Transverse colon (tissue), 4 donors: ENCODE data around the gene ANKRD24. TPM values are rescaled to one million over a fixed set of nuclear protein-coding genes. Genes with fewer than 3 reads are reported as not detected.
"Not testable (repeated sequence)": the region's sequence is repeated elsewhere in the genome, so short reads cannot be mapped to it uniquely, and the experiment has no call there.

Experiments
- DNase-seq: peaks from one replicate; pipeline ENCODE4 v3.0.0-alpha.2; 2019
- H3K27ac ChIP-seq, 4 donors: fragments of 200-600 bp; sonication (generic); 2 replicates each; pipeline ENCODE4 v1.5.1; 2016 to 2018; ENCODE audit warnings: inconsistent platforms in 4 of 4
- H3K27me3 ChIP-seq: fragments of 200-600 bp; sonication (generic); 2 replicates; pipeline ENCODE4 v1.5.1; 2017; ENCODE audit warnings: inconsistent platforms
- H3K36me3 ChIP-seq, 4 donors: fragments of 200-600 bp; sonication (generic); 2 replicates each; pipeline ENCODE4 v1.5.1; 2017 to 2019; ENCODE audit warnings: inconsistent platforms in 4 of 4
- H3K4me1 ChIP-seq, 4 donors: fragments of 200-600 bp; sonication (generic); 2 replicates each; pipeline ENCODE4 v1.5.1; 2017 to 2020; ENCODE audit warnings: inconsistent platforms in 4 of 4
- H3K4me3 ChIP-seq, 4 donors: fragments of 200-600 bp; sonication (generic); 1 replicate in 1 of 4; 2 replicates in 3 of 4; pipeline versions ENCODE4 v1.5.1 to v1.6.1; 2017 to 2019; ENCODE audit warnings: inconsistent platforms in 4 of 4
- H3K9me3 ChIP-seq, 2 donors: fragments of 200-600 bp; sonication (generic); 2 replicates each; pipeline ENCODE4 v1.5.1; 2017 to 2019; ENCODE audit warnings: inconsistent platforms in 2 of 2
- EP300 ChIP-seq: sonication (generic); formaldehyde crosslinking; IDR thresholded peaks from one replicate; pipeline ENCODE4 v1.6.1; 2017; ENCODE audit warnings: antibody characterized with exemption, low read depth
- POLR2A ChIP-seq: fragments of 450-650 bp; IDR thresholded peaks from one replicate; pipeline ENCODE4 v1.6.1; 2016; ENCODE audit warnings: antibody characterized with exemption, mild to moderate bottlenecking, moderate library complexity
- POLR2AphosphoS5 ChIP-seq, 3 donors: sonication (generic); formaldehyde crosslinking; IDR thresholded peaks; one replicate each; pipeline ENCODE4 v1.6.1; 2016; ENCODE audit warnings: antibody characterized with exemption in 3 of 3
- WGBS, 2 donors: methylation state at CpG; one replicate each; pipeline ENCODE4 v1.1.5; 2018; ENCODE audit warnings: low coverage in 1 of 2; 5-methylcytosine and 5-hydroxymethylcytosine counted together
- in situ Hi-C, 4 donors: fragments of 200-750 bp; cut with MboI; loops; one replicate each; pipeline versions ENCODE4 v1.15.0 to v1.15.1; 2017; ENCODE audit warnings: low sequenced_read_pairs in 3 of 4, low pct_ligation_motif_present in 1 of 4, low pct_unique_long_range_greater_than_20kb in 1 of 4
- intact Hi-C: fragments of 100-400 bp; cut with DNase I; formaldehyde crosslinking; loops from one replicate; pipeline ENCODE4 v1.15.1; 2023; ENCODE audit warnings: low total_unique reads
- total RNA-seq, 4 donors: library from RNA; depleted of rRNA; stranded (reverse); fragments of >200 nt; gene quantifications; one replicate each; pipeline ENCODE4 v1.1.0, GENCODE V29; 2016
- TF ChIP-seq, protein P1 (sequence below), 5 experiments: fragments of 200-600 bp in 3 of 5; fragments of 450-650 bp in 2 of 5; sonication (generic) in 3 of 5; IDR thresholded peaks; 1 replicate in 2 of 5; 2 replicates in 3 of 5; pipeline ENCODE4 v1.5.1; 2016 to 2017; ENCODE audit warnings: antibody characterized with exemption in 5 of 5, inconsistent platforms in 3 of 5, mild to moderate bottlenecking in 2 of 5, moderate library complexity in 1 of 5

The ANKRD24 gene
- total RNA-seq, 4 donors from 2014 or later = 1.2 to 6.4 (median 2.1) TPM

DNA sequence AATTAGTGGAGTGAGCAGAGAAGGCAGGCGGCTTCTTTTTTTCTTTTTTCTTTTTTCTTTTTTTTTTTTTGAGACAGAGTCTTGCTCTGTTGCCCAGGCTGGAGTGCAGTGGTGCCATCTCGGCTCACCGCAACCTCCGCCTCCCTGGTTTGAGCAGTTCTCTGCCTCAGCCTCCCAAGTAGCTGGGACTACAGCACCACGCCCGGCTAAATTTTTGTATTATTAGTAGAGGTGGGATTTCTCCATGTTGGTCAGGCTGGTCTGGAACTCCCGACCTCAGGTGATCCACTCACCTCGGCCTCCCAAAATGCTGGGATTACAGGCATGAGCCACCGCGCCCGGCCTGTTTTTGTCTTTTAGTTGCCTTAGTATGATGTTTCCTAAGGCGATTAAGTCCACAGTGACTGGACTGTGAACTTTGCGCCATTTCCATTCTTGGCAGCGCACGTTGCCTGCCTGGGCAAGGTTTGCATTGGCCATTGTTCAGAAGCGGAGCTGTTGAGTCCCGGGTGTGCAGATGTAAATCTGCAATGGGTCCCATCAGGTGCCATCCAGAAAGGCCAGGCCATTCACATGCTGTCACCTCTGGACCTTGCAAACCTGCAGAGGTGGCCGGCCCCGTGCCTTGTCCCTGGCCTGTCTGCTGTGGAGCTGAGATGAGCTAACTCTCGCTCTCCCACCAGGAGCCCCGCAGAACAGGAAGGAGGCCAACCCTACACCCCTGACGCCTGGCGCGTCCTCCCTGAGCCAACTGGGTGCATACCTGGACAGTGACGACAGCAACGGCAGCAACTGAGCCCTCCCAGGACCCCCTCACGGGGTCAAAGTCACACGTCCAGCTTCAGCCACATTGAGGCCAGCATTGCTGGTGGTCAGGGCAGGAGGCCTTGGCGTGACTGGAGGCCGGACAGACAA is 85.7 kb downstream of the ANKRD24 start:
- in situ Hi-C loops (loop anchor here in 2 of 4 donors (10.0 to 25.0 kb wide), 2 partner anchors 87 to 94 kb away; no protein-coding TSS in a partner anchor), intact Hi-C loops (loop anchor here (10.0 kb wide), 1 partner anchor 87 kb away; no protein-coding TSS in a partner anchor)
- no peak overlapping the region for H3K4me3 ChIP-seq
- H3K27me3 ChIP-seq = no peaks in the 10 kb centered on the region
- peak; percentile 78 for DNase-seq
- peak overlapping the region; percentile 61 to 79 (median 72) for H3K27ac ChIP-seq
- peaks cover 0 to 14% (median 8%) of the 10 kb centered on the region in 4 donors for H3K4me1 ChIP-seq
- 53% methylated on average over 30 of the region's 30 CpGs; no CpG with 5 or more reads in 1 of the 2 donors for WGBS, 2 donors
- peaks cover 0 to 24% (median 1%) of the 10 kb centered on the region in 4 donors for H3K36me3 ChIP-seq
- H3K9me3 ChIP-seq = no peaks in the 10 kb centered on the region
- TF ChIP-seq, protein P1, sequence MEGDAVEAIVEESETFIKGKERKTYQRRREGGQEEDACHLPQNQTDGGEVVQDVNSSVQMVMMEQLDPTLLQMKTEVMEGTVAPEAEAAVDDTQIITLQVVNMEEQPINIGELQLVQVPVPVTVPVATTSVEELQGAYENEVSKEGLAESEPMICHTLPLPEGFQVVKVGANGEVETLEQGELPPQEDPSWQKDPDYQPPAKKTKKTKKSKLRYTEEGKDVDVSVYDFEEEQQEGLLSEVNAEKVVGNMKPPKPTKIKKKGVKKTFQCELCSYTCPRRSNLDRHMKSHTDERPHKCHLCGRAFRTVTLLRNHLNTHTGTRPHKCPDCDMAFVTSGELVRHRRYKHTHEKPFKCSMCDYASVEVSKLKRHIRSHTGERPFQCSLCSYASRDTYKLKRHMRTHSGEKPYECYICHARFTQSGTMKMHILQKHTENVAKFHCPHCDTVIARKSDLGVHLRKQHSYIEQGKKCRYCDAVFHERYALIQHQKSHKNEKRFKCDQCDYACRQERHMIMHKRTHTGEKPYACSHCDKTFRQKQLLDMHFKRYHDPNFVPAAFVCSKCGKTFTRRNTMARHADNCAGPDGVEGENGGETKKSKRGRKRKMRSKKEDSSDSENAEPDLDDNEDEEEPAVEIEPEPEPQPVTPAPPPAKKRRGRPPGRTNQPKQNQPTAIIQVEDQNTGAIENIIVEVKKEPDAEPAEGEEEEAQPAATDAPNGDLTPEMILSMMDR (IDR thresholded peaks at IDR 0.05) = peak in 1 of 5 experiments; percentile 6
- TF ChIP-seq POLR2AphosphoS5 (IDR thresholded peaks at IDR 0.05) (peak in 2 of 3 donors; percentile 30 to 75), POLR2A (no peak), EP300 (no peak)

DNA sequence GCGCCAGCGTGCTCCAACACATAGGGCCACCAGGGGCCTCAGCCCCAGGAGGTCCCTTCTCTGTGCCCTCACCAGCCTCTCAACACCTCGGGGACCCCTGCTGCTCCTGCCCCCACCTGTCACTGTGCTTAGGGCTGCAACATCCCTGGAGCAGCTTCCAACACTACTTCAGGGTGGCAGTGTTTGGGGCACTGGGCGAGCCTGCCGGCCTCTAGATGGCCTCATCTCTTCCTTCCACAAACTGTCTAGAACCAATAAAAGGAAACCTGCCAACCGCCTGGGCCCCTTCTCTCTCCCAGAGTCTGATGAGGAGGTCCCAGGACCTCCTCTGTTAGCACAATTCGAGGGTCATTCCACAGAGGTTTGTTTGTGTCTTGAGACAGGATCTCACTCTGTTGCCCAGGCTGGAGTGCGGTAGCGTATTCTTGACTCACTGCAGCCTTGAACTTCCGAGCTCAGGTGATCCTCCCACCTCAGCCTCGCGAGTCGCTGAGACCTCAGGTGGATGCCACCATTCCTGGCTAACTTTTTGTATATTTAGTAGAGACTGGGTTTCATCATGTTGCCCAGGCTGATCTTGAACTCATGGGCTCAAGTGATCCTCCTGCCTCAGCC is 86.4 kb downstream of the ANKRD24 start:
- Histone ChIP-seq H3K4me1 (peaks cover 0 to 14% (median 8%) of the 10 kb centered on the region in 4 donors), H3K36me3 (peaks cover 0 to 24% (median 0%) of the 10 kb centered on the region in 4 donors), H3K9me3 (no peaks in the 10 kb centered on the region), H3K27me3 (no peaks in the 10 kb centered on the region), H3K27ac (peak overlapping the region; percentile 61 to 79 (median 72)), H3K4me3 (no peak overlapping the region)
- in situ Hi-C loops = loop anchor here in 2 of 4 donors (10.0 to 25.0 kb wide), 2 partner anchors 86 to 93 kb away; no protein-coding TSS in a partner anchor
- TF ChIP-seq EP300 (no peak), POLR2A (no peak)
- TF ChIP-seq, protein P1 (IDR thresholded peaks at IDR 0.05) = peak in 1 of 5 experiments; percentile 8
- no peak for DNase-seq
- intact Hi-C loops = loop anchor here (10.0 kb wide), 1 partner anchor 86 kb away; no protein-coding TSS in a partner anchor
- WGBS, 2 donors = 81% methylated on average over 13 of the region's 13 CpGs; no CpG with 5 or more reads in 1 of the 2 donors

DNA sequence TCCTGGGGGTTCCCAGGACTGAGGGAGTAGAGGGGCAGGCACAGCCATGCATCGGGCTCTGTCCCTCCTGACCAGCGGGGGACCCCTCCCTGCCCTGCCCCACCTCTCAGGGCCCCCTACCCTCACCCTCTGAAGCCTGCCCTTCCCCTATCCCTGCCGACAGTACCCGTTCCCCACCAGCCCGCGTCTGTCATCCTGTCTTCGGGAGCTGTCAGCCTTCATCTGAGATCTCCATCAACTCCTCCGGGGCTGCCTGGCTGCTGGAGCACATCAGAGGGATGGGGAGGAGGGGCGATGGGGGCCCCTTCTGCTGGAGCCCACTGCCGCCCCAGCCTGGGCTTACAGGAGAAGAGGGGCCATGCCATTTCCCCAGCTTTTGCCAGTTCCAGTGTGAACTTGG is 90.4 kb downstream of the ANKRD24 start:
- Histone ChIP-seq H3K4me3 (no peak overlapping the region), H3K4me1 (peaks cover 0 to 10% (median 7%) of the 10 kb centered on the region in 4 donors), H3K36me3 (peaks cover 0 to 8% (median 0%) of the 10 kb centered on the region in 4 donors), H3K27me3 (peaks cover 11% of the 10 kb centered on the region), H3K27ac (no peak overlapping the region), H3K9me3 (no peaks in the 10 kb centered on the region)
- no peak for TF ChIP-seq POLR2AphosphoS5 (IDR thresholded peaks at IDR 0.05)
- TF ChIP-seq, protein P1 (IDR thresholded peaks at IDR 0.05) = no peak
- TF ChIP-seq POLR2A = no peak
- TF ChIP-seq EP300 = no peak
- in situ Hi-C loops (loop anchor here in 2 of 4 donors (10.0 to 25.0 kb wide), 2 partner anchors 82 to 89 kb away; no protein-coding TSS in a partner anchor), intact Hi-C loops (no loop called here)
- DNase-seq = no peak
- 59 to 87% methylated on average over 8 to 10 of the region's 10 CpGs for WGBS, 2 donors

DNA sequence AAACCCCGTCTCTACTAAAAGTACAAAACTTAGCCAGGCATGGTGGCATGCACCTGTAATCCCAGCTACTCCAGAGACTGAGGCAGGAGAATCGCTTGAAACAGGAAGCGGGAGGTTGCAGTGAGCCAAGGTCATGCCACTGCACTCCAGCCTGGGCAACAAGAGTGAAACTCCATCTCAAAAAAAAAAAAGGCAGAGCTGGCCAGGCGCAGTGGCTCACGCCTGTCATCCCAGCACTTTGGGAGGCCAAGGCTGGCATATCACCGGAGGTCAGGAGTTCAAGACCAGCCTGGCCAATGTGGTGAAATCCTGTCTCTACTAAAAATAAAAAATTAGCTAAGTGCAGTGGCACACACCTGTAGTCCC is 91.8 kb downstream of the ANKRD24 start:
- 80 to 95% methylated on average over 1 to 6 of the region's 6 CpGs for WGBS, 2 donors
- H3K9me3 ChIP-seq, H3K4me3 ChIP-seq, H3K27ac ChIP-seq, intact Hi-C loops, DNase-seq, H3K36me3 ChIP-seq, H3K4me1 ChIP-seq: not testable (repeated sequence)
- peaks cover 25% of the 10 kb centered on the region for H3K27me3 ChIP-seq
- in situ Hi-C loops = loop anchor here in 2 of 4 donors (10.0 to 25.0 kb wide), 2 partner anchors 80 to 88 kb away; no protein-coding TSS in a partner anchor

Other genes with a start within 250 kb of the ANKRD24 start
- under 1 TPM in 1 of 4 donors, not detected in 3; 0.41 TPM for gene NMRK2, start 249.6 kb upstream of the ANKRD24 start, total RNA-seq
- 10 to 100 TPM; 54.6 to 89.0 (median 82.3) TPM for gene DAPK3, start 211.6 kb upstream of the ANKRD24 start, total RNA-seq
- 1,000 to 10,000 TPM; 1,013 to 1,686 (median 1,532) TPM for gene EEF2, start 197.2 kb upstream of the ANKRD24 start, total RNA-seq
- 100 to 1,000 TPM in 1 of 4 donors, 10 to 100 TPM in 3; 15.5 to 110 (median 23.0) TPM for gene PIAS4, start 175.0 kb upstream of the ANKRD24 start, total RNA-seq
- gene ZBTB7A, start 115.8 kb upstream of the ANKRD24 start, total RNA-seq = 100 to 1,000 TPM; 101 to 224 (median 141) TPM
- 100 to 1,000 TPM; 136 to 199 (median 195) TPM for gene MAP2K2, start 58.6 kb upstream of the ANKRD24 start, total RNA-seq
- 10 to 100 TPM in 1 of 4 donors, 1 to 10 TPM in 2, not detected in 1; 1.1 to 16.4 (median 2.3) TPM for gene CREB3L3, start 29.1 kb upstream of the ANKRD24 start, total RNA-seq
- gene SIRT6, start 126 bp upstream of the ANKRD24 start, total RNA-seq = 100 to 1,000 TPM; 141 to 215 (median 194) TPM
- 1 to 10 TPM in 2 of 4 donors, under 1 TPM in 1, not detected in 1; 0.96 to 3.7 (median 3.7) TPM for gene EBI3, start 46.8 kb downstream of the ANKRD24 start, total RNA-seq
- 10 to 100 TPM in 3 of 4 donors, 1 to 10 TPM in 1; 9.6 to 24.3 (median 17.1) TPM for gene YJU2, start 64.4 kb downstream of the ANKRD24 start, total RNA-seq
- gene SHD, start 96.6 kb downstream of the ANKRD24 start, total RNA-seq = 10 to 100 TPM in 3 of 4 donors, 1 to 10 TPM in 1; 7.6 to 51.4 (median 27.5) TPM
- 1 to 10 TPM in 2 of 4 donors, not detected in 2; 3.8 to 4.8 TPM for gene TMIGD2, start 119.7 kb downstream of the ANKRD24 start, total RNA-seq
- gene FSD1, start 121.9 kb downstream of the ANKRD24 start, total RNA-seq = 1 to 10 TPM in 2 of 4 donors, under 1 TPM in 1, not detected in 1; 0.68 to 2.9 (median 1.5) TPM
- gene STAP2, start 156.1 kb downstream of the ANKRD24 start, total RNA-seq = 100 to 1,000 TPM; 146 to 680 (median 245) TPM
- 10 to 100 TPM; 16.5 to 96.5 (median 33.7) TPM for gene MPND, start 160.9 kb downstream of the ANKRD24 start, total RNA-seq
- gene SH3GL1, start 217.9 kb downstream of the ANKRD24 start, total RNA-seq = 10 to 100 TPM; 16.5 to 63.2 (median 34.2) TPM
- gene CHAF1A, start 220.0 kb downstream of the ANKRD24 start, total RNA-seq = 10 to 100 TPM in 2 of 4 donors, 1 to 10 TPM in 2; 8.5 to 28.9 (median 11.1) TPM